GM12891 (cell line): ENCODE measurements around the gene DOK3.

Source experiments
- DNase-seq: peaks from one replicate; pipeline ENCODE4 v3.0.0; 2011; ENCODE audit warnings: low spot score; ENCODE audit not compliant: insufficient read length
- FAIRE-seq: peaks from 2 replicates; lab custom pipeline; 2011; peaks lifted over from hg19 to GRCh38; lab: Jason Lieb, UNC
- PAX5 ChIP-seq: IDR thresholded peaks from 2 replicates; pipeline ENCODE4 v1.6.1; 2011; ENCODE audit warnings: low read length, moderate library complexity, mild to moderate bottlenecking; ENCODE audit not compliant: insufficient read depth, severe bottlenecking
- POLR2A ChIP-seq: IDR thresholded peaks from 2 replicates; pipeline ENCODE4 v1.6.1; 2011; ENCODE audit warnings: low read depth, low read length, control low read depth
- POLR2AphosphoS5 ChIP-seq: IDR thresholded peaks from 2 replicates; pipeline ENCODE4 v1.6.1; 2011; ENCODE audit warnings: low read depth, low read length, control low read depth
- POU2F2 ChIP-seq: IDR thresholded peaks from 2 replicates; pipeline ENCODE4 v1.6.1; 2011; ENCODE audit warnings: low read depth, mild to moderate bottlenecking, control low read depth, low read length, moderate library complexity
- SPI1 ChIP-seq: IDR thresholded peaks from 2 replicates; pipeline ENCODE4 v1.6.1; 2011; ENCODE audit warnings: low read depth, low read length, control low read depth
- TAF1 ChIP-seq: IDR thresholded peaks from 2 replicates; pipeline ENCODE4 v1.6.1; 2011; ENCODE audit warnings: low read depth, low read length, control low read depth

Gene DOK3

GRCh38 chr5:177484902-177485549, 24.6 kb downstream of the DOK3 start:
- FAIRE-seq: peak; percentile 48
- TF ChIP-seq TAF1: no peak
- no peak for TF ChIP-seq PAX5
- TF ChIP-seq SPI1: no peak
- 0 out of 2 replicates have a peak, but pooled peaks have one; percentile 5 for TF ChIP-seq POLR2AphosphoS5
- no peak for TF ChIP-seq POU2F2

GRCh38 chr5:177483994-177484901, 25.4 kb downstream of the DOK3 start:
- DNase-seq (no peak), FAIRE-seq (no peak)
- TF ChIP-seq TAF1 (no peak), POLR2AphosphoS5 (peak; percentile 47; the same call in 1 of the 2 replicates), SPI1 (no peak)

More at GRCh38 chr5:177484902-177485549, 24.6 kb downstream of the DOK3 start:
- no peak for DNase-seq

- DNase-seq (no peak), FAIRE-seq (no peak)
- TF ChIP-seq SPI1: no peak
Measured at GRCh38 chr5:177483042-177483441, 26.6 kb downstream of the DOK3 start.

GRCh38 chr5:177482359-177482795, 27.2 kb downstream of the DOK3 start:
- DNase-seq (no peak), FAIRE-seq (no peak)
- TF ChIP-seq POLR2A (0 out of 2 replicates have a peak, but pooled peaks have one; percentile 33), POU2F2 (no peak), TAF1 (no peak), PAX5 (no peak), SPI1 (no peak), POLR2AphosphoS5 (0 out of 2 replicates have a peak, but pooled peaks have one; percentile 19)

GRCh38 chr5:177479774-177480173, 29.9 kb downstream of the DOK3 start:
- peak; percentile 49 for TF ChIP-seq SPI1
- TF ChIP-seq POU2F2: no peak
- no peak for TF ChIP-seq POLR2A
- no peak for TF ChIP-seq TAF1
- TF ChIP-seq PAX5: no peak
- TF ChIP-seq POLR2AphosphoS5: no peak
- FAIRE-seq (no peak), DNase-seq (no peak)

- FAIRE-seq: no peak
- no peak for TF ChIP-seq TAF1
- no peak for TF ChIP-seq POU2F2
- no peak for TF ChIP-seq POLR2A
- TF ChIP-seq PAX5: no peak
- TF ChIP-seq POLR2AphosphoS5: no peak; the same call in 1 of the 2 replicates
- TF ChIP-seq SPI1: no peak
- no peak for DNase-seq
Measured at GRCh38 chr5:177478711-177479646, 30.6 kb downstream of the DOK3 start.

GRCh38 chr5:177477701-177478477, 31.7 kb downstream of the DOK3 start:
- FAIRE-seq (no peak), DNase-seq (no peak)
- TF ChIP-seq TAF1 (no peak), POLR2A (no peak)

GRCh38 chr5:177476531-177477233, 32.9 kb downstream of the DOK3 start:
- DNase-seq: no peak
- FAIRE-seq: no peak
- no peak for TF ChIP-seq POLR2AphosphoS5
- TF ChIP-seq POLR2A: no peak
- TF ChIP-seq POU2F2: no peak
- TF ChIP-seq PAX5: no peak
- no peak for TF ChIP-seq TAF1
- TF ChIP-seq SPI1: no peak
